A549 (cell line): ENCODE measurements around the gene CSMD2. TPM values are rescaled to one million over a fixed set of nuclear protein-coding genes. Genes with fewer than 3 reads are reported as not detected.

Source experiments
- ATAC-seq, 2 experiments: fragments of 200-7000 bp in 1 of 2; fragments of >200 bp in 1 of 2; cut with Nextera tagmentation in 1 of 2; cut with Tn5 transposase in 1 of 2; 3 replicates each; pipeline versions ENCODE4 v1.8.0 to v1.9.1; 2018 to 2020; ENCODE audit warnings: mild to moderate bottlenecking in 1 of 2, moderate library complexity in 1 of 2
- CTCF ChIA-PET: fragments of 300-600 bp; sonication (Branson Sonifier 250); formaldehyde crosslinking; extraction: SDS; loops from one replicate; lab custom pipeline; 2021; ENCODE audit warnings: antibody characterized with exemption, inconsistent platforms; lab: Yijun Ruan, JAX
- POLR2A ChIA-PET: fragments of 350-600 bp; formaldehyde crosslinking; extraction: SDS; loops from one replicate; lab custom pipeline; 2021; ENCODE audit warnings: antibody characterized with exemption, inconsistent platforms; lab: Yijun Ruan, JAX
- DNase-seq, 2 experiments: peaks; one replicate each; pipeline versions ENCODE4 v3.0.0 to v3.0.0-alpha.2; 2011 to 2016; ENCODE audit warnings: low read depth in 1 of 2, low spot score in 1 of 2
- FAIRE-seq: peaks from 2 replicates; lab custom pipeline; 2011; peaks lifted over from hg19 to GRCh38; lab: Jason Lieb, UNC
- H3K27ac ChIP-seq, 2 experiments: fragments of >200 bp; sonication (Bioruptor Twin); formaldehyde crosslinking; 3 replicates each; pipeline ENCODE4 v1.5.1; 2016 to 2017
- H3K4me1 ChIP-seq: fragments of >200 bp; sonication (Bioruptor Twin); formaldehyde crosslinking; 3 replicates; pipeline ENCODE4 v1.6.1; 2016
- H3K4me2 ChIP-seq: fragments of >200 bp; sonication (Bioruptor Twin); formaldehyde crosslinking; 3 replicates; pipeline ENCODE4 v1.6.1; 2016
- H3K4me3 ChIP-seq: fragments of >200 bp; sonication (Bioruptor Twin); formaldehyde crosslinking; 3 replicates; pipeline ENCODE4 v1.5.1; 2016
- H3K9me3 ChIP-seq: fragments of >200 bp; sonication (Bioruptor Twin); formaldehyde crosslinking; 3 replicates; pipeline ENCODE4 v1.6.1; 2016
- BHLHE40 ChIP-seq: IDR thresholded peaks from 2 replicates; pipeline ENCODE4 v1.6.1; 2012; ENCODE audit warnings: low read depth, low read length, inconsistent platforms
- CEBPB ChIP-seq, 2 experiments: fragments of >200 bp in 1 of 2; sonication (Bioruptor Twin) in 1 of 2; formaldehyde crosslinking in 1 of 2; IDR thresholded peaks; 2 replicates each; pipeline ENCODE4 v1.6.1; 2012 to 2016
- CHD2 ChIP-seq: fragments of 150-350 bp; IDR thresholded peaks from 2 replicates; pipeline ENCODE4 v1.6.1; 2014; ENCODE audit warnings: low read length; ENCODE audit not compliant: partially characterized antibody
- CHD4 ChIP-seq: fragments of 200-600 bp; sonication (generic); IDR thresholded peaks from 2 replicates; pipeline ENCODE4 v1.6.1; 2016; ENCODE audit warnings: antibody characterized with exemption, mild to moderate bottlenecking, borderline replicate concordance
- EHF ChIP-seq: fragments of 250-450 bp; sonication (Bioruptor Pico); IDR thresholded peaks from 2 replicates; pipeline ENCODE4 v1.5.0; 2020; ENCODE audit warnings: mild to moderate bottlenecking
- ESRRA ChIP-seq: fragments of 150-350 bp; IDR thresholded peaks from 2 replicates; pipeline ENCODE4 v1.6.1; 2014; ENCODE audit warnings: mild to moderate bottlenecking, low read length, borderline replicate concordance
- GATA3 ChIP-seq: IDR thresholded peaks from 2 replicates; pipeline ENCODE4 v1.6.1; 2012; ENCODE audit warnings: borderline replicate concordance
- HDAC2 ChIP-seq: fragments of 200-600 bp; sonication (generic); IDR thresholded peaks from 2 replicates; pipeline ENCODE4 v1.6.1; 2016
- HMGXB4 ChIP-seq: fragments of 250-450 bp; sonication (Bioruptor Pico); IDR thresholded peaks from 2 replicates; pipeline ENCODE4 v1.5.0; 2021; ENCODE audit warnings: mild to moderate bottlenecking, moderate library complexity, borderline replicate concordance
- HOXA7 ChIP-seq: fragments of 250-450 bp; sonication (Bioruptor Pico); IDR thresholded peaks from 2 replicates; pipeline ENCODE4 v1.5.0; 2020; ENCODE audit warnings: mild to moderate bottlenecking, moderate library complexity
- KDM1A ChIP-seq: fragments of 200-600 bp; sonication (generic); IDR thresholded peaks from 2 replicates; pipeline ENCODE4 v1.6.1; 2016; ENCODE audit warnings: low read depth, mild to moderate bottlenecking
- MAZ ChIP-seq: fragments of 150-350 bp; IDR thresholded peaks from 2 replicates; pipeline ENCODE4 v1.6.1; 2014; ENCODE audit warnings: antibody characterized with exemption, low read depth, low read length, borderline replicate concordance
- NR3C1 ChIP-seq: fragments of >200 bp; sonication (Bioruptor Twin); formaldehyde crosslinking; IDR thresholded peaks from 3 replicates; pipeline ENCODE4 v1.6.1; 2017
- POLR2A ChIP-seq: IDR thresholded peaks from 2 replicates; pipeline ENCODE4 v1.6.1; 2012; ENCODE audit warnings: mild to moderate bottlenecking, low read length
- POLR2AphosphoS2 ChIP-seq: conservative IDR thresholded peaks from 2 replicates; pipeline ENCODE4 v1.6.1; 2012; ENCODE audit warnings: low read length, improper control_type of control experiment, inconsistent platforms
- RAD21 ChIP-seq, 2 experiments: fragments of >200 bp in 1 of 2; sonication (Bioruptor Twin) in 1 of 2; formaldehyde crosslinking in 1 of 2; IDR thresholded peaks in 1 of 2; conservative IDR thresholded peaks in 1 of 2; 2 replicates in 1 of 2; 3 replicates in 1 of 2; pipeline ENCODE4 v1.6.1; 2012 to 2018; ENCODE audit warnings: inconsistent platforms in 1 of 2
- RNF2 ChIP-seq: fragments of 200-600 bp; sonication (generic); IDR thresholded peaks from 2 replicates; pipeline ENCODE4 v1.6.1; 2016; ENCODE audit warnings: low read depth, mild to moderate bottlenecking, antibody characterized with exemption, moderate library complexity, borderline replicate concordance
- ZC3H11A ChIP-seq: fragments of 450-650 bp; IDR thresholded peaks from 2 replicates; pipeline ENCODE4 v1.6.1; 2014; ENCODE audit warnings: antibody characterized with exemption, mild to moderate bottlenecking
- WGBS: methylation state at CpG from one replicate; pipeline ENCODE4 v1.1.6; 2017; ENCODE audit errors: missing lambda C conversion rate; 5-methylcytosine and 5-hydroxymethylcytosine counted together
- polyA plus RNA-seq, 4 experiments: library from polyadenylated mRNA; depleted of rRNA in 3 of 4; stranded (reverse); fragments of >200 nt; fragmentation: RNase III in 1 of 4; extraction: RNeasy Plus Mini Kit Qiagen cat#74134 plus additional on column Dnase treatment in 1 of 4; gene quantifications; 2 replicates in 3 of 4; 3 replicates in 1 of 4; pipeline ENCODE4 v1.2.3, GENCODE V29; 2011 to 2017
- TF ChIP-seq, protein P1 (sequence below): fragments of 450-650 bp; IDR thresholded peaks from 2 replicates; pipeline ENCODE4 v1.6.1; 2014; ENCODE audit warnings: antibody characterized with exemption
- TF ChIP-seq, protein P2 (sequence below): fragments of >200 bp; sonication (Bioruptor Twin); formaldehyde crosslinking; IDR thresholded peaks from 3 replicates; pipeline ENCODE4 v1.5.1; 2016
- TF ChIP-seq, protein P3 (sequence below): fragments of 250-450 bp; sonication (Bioruptor Pico); IDR thresholded peaks from 2 replicates; pipeline ENCODE4 v1.5.0; 2020; ENCODE audit warnings: low read depth, mild to moderate bottlenecking, moderate library complexity
- TF ChIP-seq, protein P4 (sequence below): IDR thresholded peaks from 2 replicates; pipeline ENCODE4 v1.6.1; 2012

The CSMD2 gene
- polyA plus RNA-seq, 2 of the 4 experiments (the other 2 are of a cell fraction), result not detected

DNA sequence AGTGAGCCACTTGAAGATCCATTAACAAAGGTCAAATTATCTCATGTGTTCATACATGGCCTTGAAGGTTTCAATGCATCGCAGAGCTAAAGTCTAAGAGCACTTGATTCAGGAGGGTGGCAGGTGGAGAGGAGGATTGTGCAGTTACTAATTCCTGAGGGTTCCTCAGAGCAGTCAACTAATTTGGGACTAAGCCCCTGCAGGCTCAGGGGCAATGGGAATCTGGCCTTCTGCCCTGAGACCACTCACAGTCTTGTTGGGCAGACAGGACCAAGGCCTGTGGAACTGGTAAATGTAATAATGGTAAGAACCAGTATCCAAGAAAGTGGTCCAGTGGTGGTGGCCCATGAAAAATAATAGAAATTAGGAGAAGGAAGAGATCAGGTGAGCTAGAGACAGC lies 428.5 kb downstream of the CSMD2 start (continued):
- TF ChIP-seq BHLHE40, result no peak
- TF ChIP-seq HOXA7 (CRISPR knock-in tag), result no peak
- TF ChIP-seq ZC3H11A, result no peak

- POLR2A ChIA-PET, result no interaction called here
- DNase-seq, result no peak
- no peaks in the 10 kb centered on the region for H3K9me3 ChIP-seq
- H3K4me2 ChIP-seq, result no peak overlapping the region
- no peak overlapping the region for H3K4me3 ChIP-seq
- H3K27ac ChIP-seq, result no peak overlapping the region
- ATAC-seq, result no peak
- CTCF ChIA-PET, result interaction anchor here (0.7 to 2.3 kb wide), 3 partner anchors 10 to 780 kb away, joined by 3 to 5 read pairs (median 3); no protein-coding TSS in a partner anchor
- no peak for FAIRE-seq
- TF ChIP-seq RAD21 (conservative IDR thresholded peaks at IDR 0.05 in 1 of 2, IDR thresholded peaks at IDR 0.05 in 1 of 2), result peak in 1 of 2 experiments; percentile 29; a peak in 1 of 5 replicates
- no peak for TF ChIP-seq HDAC2
- 7% methylated on average over 3 of the region's 3 CpGs for WGBS
- no peaks in the 10 kb centered on the region for H3K4me1 ChIP-seq
Measured at GRCh38 chr1:33735624-33736023, 429.4 kb downstream of the CSMD2 start.

DNA sequence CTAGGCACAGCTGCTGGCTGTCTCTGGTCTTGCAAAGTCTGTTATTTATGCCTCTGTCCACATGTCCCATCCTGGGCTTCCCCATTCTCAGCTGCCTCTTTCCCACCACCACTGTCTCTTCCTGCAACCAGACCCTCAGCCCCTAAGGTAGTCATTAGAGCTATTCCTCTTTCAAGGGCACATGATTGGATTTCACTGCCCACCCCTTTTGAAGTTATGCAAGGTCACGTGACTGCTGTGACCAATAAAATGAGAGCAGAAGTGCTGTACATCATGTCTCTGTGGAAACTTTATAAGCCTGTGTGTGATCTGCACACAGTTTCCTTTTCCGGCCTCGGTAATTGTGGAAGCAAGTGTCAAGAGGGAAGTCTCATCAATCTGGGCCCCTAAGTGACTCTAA lies 437.7 kb downstream of the CSMD2 start:
- ChIA-PET POLR2A (no interaction called here), CTCF (no interaction called here)
- FAIRE-seq, result no peak
- 26% methylated on average over 3 of the region's 3 CpGs for WGBS
- DNase-seq, result no peak
- no peak overlapping the region for H3K27ac ChIP-seq
- H3K9me3 ChIP-seq, result no peaks in the 10 kb centered on the region
- no peak for ATAC-seq
- no peak overlapping the region for H3K4me3 ChIP-seq
- H3K4me1 ChIP-seq, result no peaks in the 10 kb centered on the region
- TF ChIP-seq HMGXB4, result no peak
- TF ChIP-seq RNF2, result no peak
- TF ChIP-seq EHF (CRISPR knock-in tag), result no peak
- TF ChIP-seq ESRRA, result no peak
- TF ChIP-seq, protein P1, sequence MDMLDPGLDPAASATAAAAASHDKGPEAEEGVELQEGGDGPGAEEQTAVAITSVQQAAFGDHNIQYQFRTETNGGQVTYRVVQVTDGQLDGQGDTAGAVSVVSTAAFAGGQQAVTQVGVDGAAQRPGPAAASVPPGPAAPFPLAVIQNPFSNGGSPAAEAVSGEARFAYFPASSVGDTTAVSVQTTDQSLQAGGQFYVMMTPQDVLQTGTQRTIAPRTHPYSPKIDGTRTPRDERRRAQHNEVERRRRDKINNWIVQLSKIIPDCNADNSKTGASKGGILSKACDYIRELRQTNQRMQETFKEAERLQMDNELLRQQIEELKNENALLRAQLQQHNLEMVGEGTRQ, result 0 out of 2 replicates have a peak, but pooled peaks have one; percentile 31
- no peak overlapping the region for H3K4me2 ChIP-seq

- no peak overlapping the region for H3K27ac ChIP-seq
- no peak overlapping the region for H3K4me3 ChIP-seq
- no peak for DNase-seq
- POLR2A ChIA-PET, result no interaction called here
- no peak overlapping the region for H3K4me2 ChIP-seq
- H3K9me3 ChIP-seq, result no peaks in the 10 kb centered on the region
- CTCF ChIA-PET, result interaction anchor here (1.0 kb wide), 1 partner anchor 9 kb away, joined by 3 read pairs; no protein-coding TSS in a partner anchor
- TF ChIP-seq POLR2A (no peak), HMGXB4 (no peak), GATA3 (no peak), HOXA7 (CRISPR knock-in tag) (no peak), MAZ (no peak), POLR2AphosphoS2 (no peak), CEBPB (IDR thresholded peaks at IDR 0.05) (no peak), NR3C1 (no peak), CHD4 (no peak), CHD2 (no peak), KDM1A (no peak)
- TF ChIP-seq, protein P2, sequence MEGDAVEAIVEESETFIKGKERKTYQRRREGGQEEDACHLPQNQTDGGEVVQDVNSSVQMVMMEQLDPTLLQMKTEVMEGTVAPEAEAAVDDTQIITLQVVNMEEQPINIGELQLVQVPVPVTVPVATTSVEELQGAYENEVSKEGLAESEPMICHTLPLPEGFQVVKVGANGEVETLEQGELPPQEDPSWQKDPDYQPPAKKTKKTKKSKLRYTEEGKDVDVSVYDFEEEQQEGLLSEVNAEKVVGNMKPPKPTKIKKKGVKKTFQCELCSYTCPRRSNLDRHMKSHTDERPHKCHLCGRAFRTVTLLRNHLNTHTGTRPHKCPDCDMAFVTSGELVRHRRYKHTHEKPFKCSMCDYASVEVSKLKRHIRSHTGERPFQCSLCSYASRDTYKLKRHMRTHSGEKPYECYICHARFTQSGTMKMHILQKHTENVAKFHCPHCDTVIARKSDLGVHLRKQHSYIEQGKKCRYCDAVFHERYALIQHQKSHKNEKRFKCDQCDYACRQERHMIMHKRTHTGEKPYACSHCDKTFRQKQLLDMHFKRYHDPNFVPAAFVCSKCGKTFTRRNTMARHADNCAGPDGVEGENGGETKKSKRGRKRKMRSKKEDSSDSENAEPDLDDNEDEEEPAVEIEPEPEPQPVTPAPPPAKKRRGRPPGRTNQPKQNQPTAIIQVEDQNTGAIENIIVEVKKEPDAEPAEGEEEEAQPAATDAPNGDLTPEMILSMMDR, result no peak
- TF ChIP-seq, protein P3, sequence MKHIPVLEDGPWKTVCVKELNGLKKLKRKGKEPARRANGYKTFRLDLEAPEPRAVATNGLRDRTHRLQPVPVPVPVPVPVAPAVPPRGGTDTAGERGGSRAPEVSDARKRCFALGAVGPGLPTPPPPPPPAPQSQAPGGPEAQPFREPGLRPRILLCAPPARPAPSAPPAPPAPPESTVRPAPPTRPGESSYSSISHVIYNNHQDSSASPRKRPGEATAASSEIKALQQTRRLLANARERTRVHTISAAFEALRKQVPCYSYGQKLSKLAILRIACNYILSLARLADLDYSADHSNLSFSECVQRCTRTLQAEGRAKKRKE, result no peak
- TF ChIP-seq, protein P4, sequence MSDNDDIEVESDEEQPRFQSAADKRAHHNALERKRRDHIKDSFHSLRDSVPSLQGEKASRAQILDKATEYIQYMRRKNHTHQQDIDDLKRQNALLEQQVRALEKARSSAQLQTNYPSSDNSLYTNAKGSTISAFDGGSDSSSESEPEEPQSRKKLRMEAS, result no peak
- ATAC-seq, result no peak
- WGBS, result 13% methylated on average over 4 of the region's 6 CpGs
- no peaks in the 10 kb centered on the region for H3K4me1 ChIP-seq
- no peak for FAIRE-seq
Measured at GRCh38 chr1:33726274-33726804, 438.7 kb downstream of the CSMD2 start.
